Measurements from ENCODE around the gene DQX1.
"Not testable (repeated sequence)": the region's sequence is repeated elsewhere in the genome, so short reads cannot be mapped to it uniquely, and the experiment has no call there.

DQX1 gene

GRCh38 chr2:74525717-74526648 is at the start of gene DQX1:
TSS of gene DQX1 (minus strand) at chr2:74526231. CDS start at chr2:74525729, 502 bp downstream.
- CTCF ChIA-PET = no interaction called here
- Mint-ChIP-seq H3K36me3 (peaks cover 41% of the 10 kb centered on the region), H3K27ac (peak within 1 kb of the TSS; percentile 12), H3K4me3 (no peak within 1 kb of the TSS), H3K27me3 (peaks cover 29% of the 10 kb centered on the region), H3K9me3 (no peaks in the 10 kb centered on the region), H3K4me1 (peaks cover 43% of the 10 kb centered on the region)
- peak; percentile 46 for DNase-seq

GRCh38 chr2:74575320-74575719 is 49.3 kb upstream of the DQX1 start:
- H3K4me1 Mint-ChIP-seq = peaks cover 29% of the 10 kb centered on the region
- no peaks in the 10 kb centered on the region for H3K9me3 Mint-ChIP-seq
- CTCF ChIA-PET = interaction anchor here (0.5 to 7.5 kb wide), 3 partner anchors 12 to 92 kb away, joined by 3 to 62 read pairs (median 3); partner anchors contain the start of genes CCDC142 and TTC31
- no peaks in the 10 kb centered on the region for H3K27me3 Mint-ChIP-seq
- no peak overlapping the region for H3K4me3 Mint-ChIP-seq
- no peak overlapping the region for H3K27ac Mint-ChIP-seq
- DNase-seq = no peak
- peaks cover 4% of the 10 kb centered on the region for H3K36me3 Mint-ChIP-seq

GRCh38 chr2:74573747-74574562 is 47.9 kb upstream of the DQX1 start:
- Mint-ChIP-seq H3K4me3 (peak overlapping the region; percentile 54), H3K4me1 (peaks cover 29% of the 10 kb centered on the region), H3K36me3 (peaks cover 4% of the 10 kb centered on the region), H3K27ac (peak overlapping the region; percentile 85), H3K27me3 (no peaks in the 10 kb centered on the region), H3K9me3 (no peaks in the 10 kb centered on the region)
- CTCF ChIA-PET = interaction anchor here (1.0 to 7.5 kb wide), 2 partner anchors 13 to 91 kb away, joined by 3 to 62 read pairs; partner anchors contain the start of genes CCDC142 and TTC31
- DNase-seq = peak; percentile 54

- H3K9me3 Mint-ChIP-seq = no peaks in the 10 kb centered on the region
- no peak overlapping the region for H3K27ac Mint-ChIP-seq
- no peak for DNase-seq
- peaks cover 4% of the 10 kb centered on the region for H3K36me3 Mint-ChIP-seq
- H3K27me3 Mint-ChIP-seq = no peaks in the 10 kb centered on the region
- H3K4me3 Mint-ChIP-seq = no peak overlapping the region
- H3K4me1 Mint-ChIP-seq = peaks cover 35% of the 10 kb centered on the region
- CTCF ChIA-PET = interaction anchor here (1.0 to 7.5 kb wide), 2 partner anchors 15 to 41 kb away, joined by 3 to 62 read pairs; no protein-coding TSS in a partner anchor
Observed at GRCh38 chr2:74572178-74572925, 46.3 kb upstream of the DQX1 start.

GRCh38 chr2:74571058-74571457 is 45.0 kb upstream of the DQX1 start:
- H3K9me3 Mint-ChIP-seq = no peaks in the 10 kb centered on the region
- peaks cover 4% of the 10 kb centered on the region for H3K36me3 Mint-ChIP-seq
- DNase-seq = no peak
- H3K4me3 Mint-ChIP-seq = no peak overlapping the region
- no peaks in the 10 kb centered on the region for H3K27me3 Mint-ChIP-seq
- no peak overlapping the region for H3K27ac Mint-ChIP-seq
- CTCF ChIA-PET = interaction anchor here (0.7 to 1.0 kb wide), 3 partner anchors 12 to 20 kb away, joined by 3 to 5 read pairs (median 3); no protein-coding TSS in a partner anchor
- H3K4me1 Mint-ChIP-seq = peaks cover 35% of the 10 kb centered on the region

- no peak for DNase-seq
- H3K9me3 Mint-ChIP-seq = no peaks in the 10 kb centered on the region
- no peak overlapping the region for H3K4me3 Mint-ChIP-seq
- no peaks in the 10 kb centered on the region for H3K27me3 Mint-ChIP-seq
- H3K27ac Mint-ChIP-seq = no peak overlapping the region
- H3K36me3 Mint-ChIP-seq = peaks cover 4% of the 10 kb centered on the region
- H3K4me1 Mint-ChIP-seq = peaks cover 33% of the 10 kb centered on the region
- CTCF ChIA-PET = interaction anchor here (0.9 to 5.3 kb wide), 2 partner anchors 10 to 16 kb away, joined by 3 to 57 read pairs; no protein-coding TSS in a partner anchor
Observed at GRCh38 chr2:74569686-74570085, 43.7 kb upstream of the DQX1 start.

- peaks cover 20% of the 10 kb centered on the region for H3K4me1 Mint-ChIP-seq
- no peak for DNase-seq
Observed at GRCh38 chr2:74567881-74568280, 41.9 kb upstream of the DQX1 start.

GRCh38 chr2:74566754-74567085 is 40.7 kb upstream of the DQX1 start:
- Mint-ChIP-seq H3K27ac (no peak overlapping the region), H3K4me1 (peaks cover 29% of the 10 kb centered on the region), H3K9me3 (no peaks in the 10 kb centered on the region), H3K36me3 (no peaks in the 10 kb centered on the region), H3K27me3 (peaks cover 8% of the 10 kb centered on the region), H3K4me3 (no peak overlapping the region)
- no peak for DNase-seq
- CTCF ChIA-PET = interaction anchor here (3.2 to 5.3 kb wide), 2 partner anchors 10 to 19 kb away, joined by 10 to 57 read pairs; no protein-coding TSS in a partner anchor

More at GRCh38 chr2:74567881-74568280, 41.9 kb upstream of the DQX1 start:
- Mint-ChIP-seq H3K4me3 (no peak overlapping the region), H3K9me3 (no peaks in the 10 kb centered on the region), H3K27ac (no peak overlapping the region), H3K36me3 (no peaks in the 10 kb centered on the region), H3K27me3 (no peaks in the 10 kb centered on the region)
- CTCF ChIA-PET = interaction anchor here (3.2 to 5.3 kb wide), 2 partner anchors 9 to 18 kb away, joined by 10 to 57 read pairs; no protein-coding TSS in a partner anchor

GRCh38 chr2:74566076-74566753 is 40.2 kb upstream of the DQX1 start:
- no peaks in the 10 kb centered on the region for H3K9me3 Mint-ChIP-seq
- H3K4me1 Mint-ChIP-seq = peaks cover 29% of the 10 kb centered on the region
- no peak for DNase-seq
- H3K27ac Mint-ChIP-seq = no peak overlapping the region
- no peak overlapping the region for H3K4me3 Mint-ChIP-seq
- CTCF ChIA-PET = interaction anchor here (3.2 to 5.3 kb wide), 2 partner anchors 11 to 20 kb away, joined by 10 to 57 read pairs; no protein-coding TSS in a partner anchor
- H3K27me3 Mint-ChIP-seq = peaks cover 13% of the 10 kb centered on the region
- no peaks in the 10 kb centered on the region for H3K36me3 Mint-ChIP-seq

GRCh38 chr2:74564222-74564621 is 38.2 kb upstream of the DQX1 start:
- Mint-ChIP-seq H3K36me3 (no peaks in the 10 kb centered on the region), H3K27ac (no peak overlapping the region), H3K4me1 (peaks cover 34% of the 10 kb centered on the region), H3K27me3 (peaks cover 26% of the 10 kb centered on the region), H3K9me3 (no peaks in the 10 kb centered on the region), H3K4me3 (no peak overlapping the region)
- CTCF ChIA-PET = interaction anchor here (0.9 kb wide), 1 partner anchor 24 kb away, joined by 4 read pairs; no protein-coding TSS in a partner anchor
- no peak for DNase-seq

GRCh38 chr2:74562126-74562775 is 36.2 kb upstream of the DQX1 start:
- Mint-ChIP-seq H3K27ac (no peak overlapping the region), H3K27me3 (peaks cover 26% of the 10 kb centered on the region), H3K9me3 (no peaks in the 10 kb centered on the region), H3K4me3 (no peak overlapping the region), H3K36me3 (peaks cover 2% of the 10 kb centered on the region), H3K4me1 (peaks cover 28% of the 10 kb centered on the region)
- CTCF ChIA-PET = no interaction called here
- DNase-seq = no peak

GRCh38 chr2:74561022-74561421 is 35.0 kb upstream of the DQX1 start:
- CTCF ChIA-PET, H3K9me3 Mint-ChIP-seq, H3K27ac Mint-ChIP-seq, DNase-seq, H3K4me3 Mint-ChIP-seq: not testable (repeated sequence)
- H3K36me3 Mint-ChIP-seq = peaks cover 12% of the 10 kb centered on the region
- peaks cover 25% of the 10 kb centered on the region for H3K4me1 Mint-ChIP-seq
- peaks cover 26% of the 10 kb centered on the region for H3K27me3 Mint-ChIP-seq
